ENCODE measurements around the gene GPR25.
A peak's percentile ranks its signal among the peaks of the same experiment; 100 is the strongest.

GPR25 gene

GRCh38 chr1:200873671-200874397 is 1.1 kb downstream of the GPR25 start:
- no peak for DNase-seq

GRCh38 chr1:200874694-200875093 is 1.9 kb downstream of the GPR25 start:
- no peak for DNase-seq

- no peak for DNase-seq
Measured at GRCh38 chr1:200875416-200875815, 2.6 kb downstream of the GPR25 start.

GRCh38 chr1:200877010-200877409 is 4.2 kb downstream of the GPR25 start:
- DNase-seq, result no peak

- DNase-seq, result peak; percentile 67
Measured at GRCh38 chr1:200877839-200878551, 5.2 kb downstream of the GPR25 start.

- DNase-seq, result peak; percentile 43
Measured at GRCh38 chr1:200880212-200880611, 7.4 kb downstream of the GPR25 start.

GRCh38 chr1:200883118-200883517 is 10.3 kb downstream of the GPR25 start:
- no peak for DNase-seq

GRCh38 chr1:200885623-200886402 is 13.0 kb downstream of the GPR25 start:
- DNase-seq, result no peak

- no peak for DNase-seq
Measured at GRCh38 chr1:200886594-200886993, 13.8 kb downstream of the GPR25 start.

GRCh38 chr1:200887036-200887435 is 14.3 kb downstream of the GPR25 start:
- DNase-seq, result no peak

GRCh38 chr1:200887772-200888348 is 15.1 kb downstream of the GPR25 start:
- DNase-seq, result no peak

GRCh38 chr1:200888349-200888838 is 15.6 kb downstream of the GPR25 start:
- peak; percentile 60 for DNase-seq

GRCh38 chr1:200889571-200889970 is 16.8 kb downstream of the GPR25 start:
- DNase-seq, result peak; percentile 44

- DNase-seq, result no peak
Measured at GRCh38 chr1:200890027-200890426, 17.2 kb downstream of the GPR25 start.

- DNase-seq, result no peak
Measured at GRCh38 chr1:200890818-200891773, 18.3 kb downstream of the GPR25 start.

GRCh38 chr1:200891774-200892157 is 19.0 kb downstream of the GPR25 start:
- no peak for DNase-seq

GRCh38 chr1:200892546-200892945 is 19.8 kb downstream of the GPR25 start:
- DNase-seq, result no peak

GRCh38 chr1:200892958-200893357 is 20.2 kb downstream of the GPR25 start:
- no peak for DNase-seq

GRCh38 chr1:200893411-200893901 is 20.7 kb downstream of the GPR25 start:
- no peak for DNase-seq

- no peak for DNase-seq
Measured at GRCh38 chr1:200894712-200895442, 22.1 kb downstream of the GPR25 start, which contains the start of gene INAVA. Gene INAVA (plus strand): TSS chr1:200894900. CDS start chr1:200898401, 3,501 bp downstream.

- no peak for DNase-seq
Measured at GRCh38 chr1:200895443-200895789, 22.6 kb downstream of the GPR25 start.
